Activated T-cell treated with anti-CD3 and anti-CD28 coated beads, Interleukin-2, amount 50 U/mL, for 72 hours (primary cell): ENCODE data around the gene OSGIN1. TPM values are rescaled to one million over a fixed set of nuclear protein-coding genes. Genes with fewer than 3 reads are reported as not detected.

Source experiments
- ATAC-seq, 2 donors: fragments of 150-1000 bp; cut with Tn5 transposase; replicated peaks in 1 of 2; 2 replicates each; pipeline ENCODE4 v1.10.0; 2021; ENCODE audit warnings: moderate library complexity in 2 of 2, mild to moderate bottlenecking in 1 of 2
- DNase-seq, 2 donors: peaks; one replicate each; pipeline ENCODE4 v3.0.0; 2021 to 2022; ENCODE audit warnings: mixed read lengths in 1 of 2
- H3K27ac Mint-ChIP-seq: one replicate; pipeline ENCODE4 v1.8.0; 2022; ENCODE audit warnings: mild to moderate bottlenecking, moderate library complexity, mixed read lengths
- H3K27me3 Mint-ChIP-seq: one replicate; pipeline ENCODE4 v1.8.0; 2022; ENCODE audit warnings: low read depth, mixed read lengths
- H3K36me3 Mint-ChIP-seq, 2 donors: one replicate each; pipeline ENCODE4 v1.8.0; 2022; ENCODE audit warnings: mixed read lengths in 2 of 2, mild to moderate bottlenecking in 1 of 2; ENCODE audit not compliant: insufficient read depth in 2 of 2
- H3K4me1 Mint-ChIP-seq: one replicate; pipeline ENCODE4 v1.8.0; 2022; ENCODE audit warnings: low read depth, mixed read lengths
- H3K4me3 Mint-ChIP-seq, 2 donors: one replicate each; pipeline ENCODE4 v1.8.0; 2022; ENCODE audit warnings: mild to moderate bottlenecking in 2 of 2, mixed read lengths in 2 of 2, moderate library complexity in 2 of 2
- H3K9me3 Mint-ChIP-seq, 2 donors: one replicate each; pipeline ENCODE4 v1.8.0; 2022; ENCODE audit warnings: mixed read lengths in 2 of 2
- total RNA-seq, 2 donors: library from RNA; stranded (reverse); gene quantifications; one replicate each; pipeline ENCODE4 v1.2.3, GENCODE V29; 2022

The OSGIN1 gene
- total RNA-seq, 2 donors from 2014 or later, result 0.67 to 2.4 TPM

- Mint-ChIP-seq H3K27ac (no peak overlapping the region), H3K9me3 (peaks cover 0 to 2% of the 10 kb centered on the region in 2 donors), H3K36me3 (no peaks in the 10 kb centered on the region), H3K27me3 (no peaks in the 10 kb centered on the region), H3K4me1 (no peaks in the 10 kb centered on the region), H3K4me3 (no peak overlapping the region)
- no peak for ATAC-seq
- DNase-seq, result no peak
Observed at GRCh38 chr16:83983491-83983890, 30.5 kb downstream of the OSGIN1 start.

GRCh38 chr16:83989300-83989699, 36.3 kb downstream of the OSGIN1 start:
- ATAC-seq, result no peak
- H3K4me3 Mint-ChIP-seq, result no peak overlapping the region
- no peaks in the 10 kb centered on the region for H3K4me1 Mint-ChIP-seq
- no peaks in the 10 kb centered on the region for H3K36me3 Mint-ChIP-seq
- peaks cover 20% of the 10 kb centered on the region for H3K27me3 Mint-ChIP-seq
- H3K27ac Mint-ChIP-seq, result no peak overlapping the region
- no peaks in the 10 kb centered on the region for H3K9me3 Mint-ChIP-seq
- DNase-seq, result no peak

DNA sequence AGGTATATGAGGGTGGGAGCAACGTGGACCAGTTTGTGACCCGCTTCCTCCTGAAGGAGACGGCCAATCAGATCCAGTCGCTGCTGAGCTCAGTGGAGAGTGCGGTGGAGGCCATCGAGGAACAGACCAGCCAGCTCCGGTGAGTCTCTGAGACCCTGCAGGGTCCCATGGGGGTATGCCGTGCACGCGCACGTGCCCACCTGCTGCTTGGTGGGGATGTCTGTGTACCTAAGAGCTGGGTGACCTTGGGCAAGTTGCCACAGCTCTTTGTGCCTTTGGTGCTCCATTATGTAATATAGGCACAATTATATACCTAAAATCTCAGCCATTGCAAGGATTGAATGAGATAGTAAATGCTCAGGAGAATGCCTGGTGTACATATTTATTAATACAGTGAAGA, 37.5 kb downstream of the OSGIN1 start:
- Mint-ChIP-seq H3K36me3 (no peaks in the 10 kb centered on the region), H3K4me3 (no peak overlapping the region), H3K27ac (no peak overlapping the region), H3K9me3 (no peaks in the 10 kb centered on the region), H3K4me1 (peaks cover 2% of the 10 kb centered on the region), H3K27me3 (peaks cover 32% of the 10 kb centered on the region)
- DNase-seq (no peak), ATAC-seq (no peak)

DNA sequence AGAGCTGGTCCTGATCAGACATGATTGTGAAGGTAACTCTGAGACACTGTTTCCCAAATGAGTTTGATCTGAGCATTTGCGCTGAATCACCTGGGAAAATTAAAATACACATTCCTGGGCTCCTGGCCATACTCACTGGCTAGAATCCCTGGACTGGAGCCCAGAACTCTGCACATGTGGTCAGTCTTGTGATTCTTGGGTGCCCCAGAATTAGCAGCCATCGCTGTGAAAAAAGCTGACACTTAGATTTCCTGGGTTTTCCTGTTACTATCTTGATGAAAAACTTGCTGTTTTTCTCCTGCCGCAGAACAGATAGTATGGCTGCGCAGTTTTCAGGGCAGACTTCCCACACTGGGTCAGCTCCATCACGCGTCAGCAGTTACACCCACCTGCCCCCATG, 39.6 kb downstream of the OSGIN1 start:
- H3K4me3 Mint-ChIP-seq, result no peak overlapping the region
- no peaks in the 10 kb centered on the region for H3K36me3 Mint-ChIP-seq
- no peak overlapping the region for H3K27ac Mint-ChIP-seq

DNA sequence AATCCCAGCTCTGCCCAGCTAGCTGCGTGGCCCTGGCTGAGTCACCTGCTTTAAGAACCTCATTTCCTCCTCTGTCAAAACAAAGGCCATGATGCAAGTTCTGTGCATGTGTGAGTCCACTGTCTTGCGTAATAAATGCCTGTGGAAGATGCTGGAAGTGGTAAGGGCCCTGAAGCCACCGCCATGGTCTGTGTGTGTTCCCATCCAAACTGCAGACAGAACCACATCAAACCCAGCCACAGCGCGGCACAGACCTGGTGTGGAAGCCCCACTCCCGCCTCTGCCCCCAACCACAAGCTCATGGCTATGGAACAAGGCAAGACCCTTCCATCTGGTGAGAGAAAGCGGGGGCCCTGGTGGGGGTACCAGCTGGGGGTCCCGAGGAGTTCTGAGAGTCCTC, 41.0 kb downstream of the OSGIN1 start:
- no peak overlapping the region for H3K4me3 Mint-ChIP-seq
- DNase-seq, result no peak
- H3K27ac Mint-ChIP-seq, result no peak overlapping the region

More for the DNA sequence above, 39.6 kb downstream of the OSGIN1 start:
- ATAC-seq (no peak), DNase-seq (no peak)
- Mint-ChIP-seq H3K9me3 (no peaks in the 10 kb centered on the region), H3K4me1 (peaks cover 4% of the 10 kb centered on the region), H3K27me3 (peaks cover 43% of the 10 kb centered on the region)

DNA sequence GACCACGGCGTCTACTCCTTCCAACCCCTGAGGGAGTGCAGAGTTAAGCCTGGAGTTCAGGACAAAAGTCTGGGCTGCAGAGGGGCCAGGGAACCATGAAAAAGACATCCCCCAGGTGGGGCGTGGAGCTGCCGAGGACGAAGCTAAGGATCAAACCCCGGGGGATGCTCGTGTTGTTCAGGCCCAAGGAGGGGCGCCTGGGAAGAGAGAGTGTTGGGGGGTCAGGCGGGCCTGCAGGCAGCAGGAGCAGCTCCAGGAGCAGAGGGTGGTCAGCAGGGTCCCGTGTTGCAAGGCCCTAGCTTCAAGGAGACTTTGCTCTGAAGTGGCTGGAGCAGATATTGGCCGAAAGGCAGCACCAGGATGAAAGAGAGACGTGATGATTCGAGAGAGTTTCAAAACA, 41.7 kb downstream of the OSGIN1 start:
- Mint-ChIP-seq H3K27me3 (peaks cover 34% of the 10 kb centered on the region), H3K4me3 (no peak overlapping the region), H3K9me3 (no peaks in the 10 kb centered on the region), H3K4me1 (peaks cover 4% of the 10 kb centered on the region), H3K36me3 (no peaks in the 10 kb centered on the region), H3K27ac (no peak overlapping the region)
- no peak for DNase-seq
- ATAC-seq, result no peak

More for the DNA sequence above, 41.0 kb downstream of the OSGIN1 start:
- H3K27me3 Mint-ChIP-seq, result peaks cover 40% of the 10 kb centered on the region
- no peaks in the 10 kb centered on the region for H3K36me3 Mint-ChIP-seq
- H3K4me1 Mint-ChIP-seq, result peaks cover 4% of the 10 kb centered on the region
- peak; percentile 43 to 58 for ATAC-seq
- no peaks in the 10 kb centered on the region for H3K9me3 Mint-ChIP-seq

DNA sequence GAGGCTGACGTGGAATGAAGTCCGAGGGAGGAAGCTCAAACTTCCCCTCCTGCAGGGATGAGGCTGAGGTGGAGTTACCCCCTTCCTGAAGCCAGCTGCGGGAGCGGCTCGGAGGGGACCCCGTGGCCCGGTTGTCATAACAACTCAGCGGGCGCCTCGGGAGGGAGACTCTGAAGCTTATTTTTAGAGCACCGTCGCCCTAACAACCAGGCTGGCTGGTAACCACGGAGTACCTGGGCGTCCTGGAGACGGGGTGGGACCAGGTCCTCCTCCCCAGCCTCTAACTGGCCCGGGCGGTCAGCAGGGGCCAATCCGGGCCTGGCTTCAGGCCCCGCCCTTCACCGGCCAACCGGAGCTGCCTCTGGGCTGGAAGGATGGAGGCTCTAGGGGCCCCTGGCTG, 42.7 kb downstream of the OSGIN1 start:
- Mint-ChIP-seq H3K27ac (no peak overlapping the region), H3K36me3 (no peaks in the 10 kb centered on the region), H3K4me1 (peaks cover 4% of the 10 kb centered on the region), H3K27me3 (peaks cover 31% of the 10 kb centered on the region), H3K9me3 (no peaks in the 10 kb centered on the region), H3K4me3 (no peak overlapping the region)
- no peak for DNase-seq
- no peak for ATAC-seq

DNA sequence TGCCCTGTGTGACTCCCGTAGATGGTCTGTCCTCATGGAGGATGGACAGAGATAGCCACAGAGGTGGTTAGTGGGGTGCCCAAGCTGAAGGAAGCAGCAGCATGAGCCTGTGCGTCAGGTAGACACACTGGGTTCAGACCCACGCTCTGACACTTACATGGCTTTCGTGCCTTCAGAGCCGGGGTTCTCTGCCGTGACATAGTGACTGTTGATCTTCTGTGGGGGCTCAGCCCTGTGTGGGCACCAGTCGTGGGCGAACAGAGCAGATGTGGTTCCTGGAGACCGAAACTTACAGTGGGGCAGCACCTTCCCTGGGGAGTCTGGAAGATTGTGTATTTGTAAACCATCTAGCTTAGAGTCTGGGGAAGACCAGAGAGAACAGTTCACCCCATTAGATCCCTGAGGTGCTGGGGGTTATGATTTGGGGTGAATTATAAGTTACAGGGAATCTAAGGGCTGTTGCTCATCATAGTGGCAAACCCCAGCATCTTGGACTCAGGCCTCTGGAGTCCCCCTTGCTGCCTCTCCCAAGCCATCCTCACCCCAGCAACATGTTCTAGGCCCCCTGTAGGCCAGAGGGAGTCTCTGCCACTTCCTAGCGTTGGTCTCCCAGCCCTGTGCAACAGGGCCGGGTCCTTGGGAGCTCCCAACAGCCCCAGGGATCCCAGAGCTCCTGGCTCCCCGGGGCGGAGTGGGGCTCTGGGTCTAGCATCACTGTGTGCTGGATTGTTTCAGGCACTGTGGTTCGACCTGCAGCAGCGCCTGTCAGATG, 43.6 kb downstream of the OSGIN1 start:
- no peak for ATAC-seq

DNA sequence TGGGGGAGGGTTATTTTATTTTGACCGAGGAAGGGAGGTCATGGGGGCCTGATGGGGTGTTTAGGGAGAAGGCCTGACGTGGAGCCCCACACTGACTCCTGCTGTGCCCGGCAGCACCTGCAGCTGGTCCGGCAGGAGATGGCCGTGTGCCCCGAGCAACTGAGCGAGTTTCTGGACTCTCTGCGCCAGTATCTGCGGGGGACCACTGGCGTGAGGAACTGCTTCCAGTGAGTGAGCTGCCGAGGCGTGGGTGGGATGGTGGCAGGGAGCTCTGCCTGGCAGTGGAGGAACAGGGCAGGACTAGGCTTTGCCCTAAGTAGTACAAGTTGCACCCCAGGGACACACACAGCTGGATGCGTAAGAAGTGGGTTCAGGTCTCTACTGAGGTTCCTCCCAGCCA, 45.1 kb downstream of the OSGIN1 start:
- no peak for ATAC-seq
- Mint-ChIP-seq H3K27me3 (peaks cover 24% of the 10 kb centered on the region), H3K9me3 (no peaks in the 10 kb centered on the region), H3K27ac (no peak overlapping the region), H3K4me1 (peaks cover 4% of the 10 kb centered on the region), H3K36me3 (no peaks in the 10 kb centered on the region), H3K4me3 (no peak overlapping the region)
- DNase-seq, result no peak

More for the DNA sequence above, 43.6 kb downstream of the OSGIN1 start:
- H3K27ac Mint-ChIP-seq, result no peak overlapping the region
- H3K9me3 Mint-ChIP-seq, result no peaks in the 10 kb centered on the region
- H3K4me1 Mint-ChIP-seq, result peaks cover 4% of the 10 kb centered on the region
- DNase-seq, result no peak
- peaks cover 31% of the 10 kb centered on the region for H3K27me3 Mint-ChIP-seq
- H3K36me3 Mint-ChIP-seq, result no peaks in the 10 kb centered on the region
- H3K4me3 Mint-ChIP-seq, result no peak overlapping the region

DNA sequence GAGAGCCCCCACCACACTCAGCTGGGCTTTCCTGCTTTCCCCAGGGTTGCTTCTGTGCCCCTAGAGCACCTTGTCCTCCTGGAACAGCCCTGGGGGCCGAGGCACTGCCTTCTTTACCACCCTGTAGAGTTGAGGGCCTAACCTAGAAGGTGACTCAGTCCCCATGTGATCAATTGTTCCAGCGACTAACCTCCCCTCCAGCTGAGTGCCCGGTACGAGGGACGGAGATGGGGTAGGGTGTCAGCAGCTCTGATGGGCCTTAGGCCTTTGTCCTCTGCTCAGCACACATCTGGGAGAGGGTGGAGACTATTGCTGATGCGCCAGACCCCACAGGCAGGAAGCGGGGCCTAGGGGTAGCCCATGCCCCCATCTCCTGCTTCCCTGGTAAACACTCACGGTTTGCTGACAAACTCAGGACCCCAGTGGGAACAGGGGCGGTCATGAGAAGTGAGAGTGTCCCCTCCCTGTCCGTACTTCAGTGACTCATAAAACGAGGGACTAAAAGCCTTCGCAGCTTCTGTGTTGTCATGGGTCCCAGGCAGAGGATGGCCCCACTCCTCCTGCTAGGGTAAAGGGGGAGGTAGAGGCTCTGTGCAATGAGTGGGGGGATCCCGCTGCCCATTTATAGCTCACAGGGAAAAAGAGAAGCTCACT, 48.1 kb downstream of the OSGIN1 start:
- DNase-seq (no peak), ATAC-seq (no peak)
- H3K27ac Mint-ChIP-seq, result no peak overlapping the region
- H3K4me3 Mint-ChIP-seq, result no peak overlapping the region
- peaks cover 5% of the 10 kb centered on the region for H3K27me3 Mint-ChIP-seq
- no peaks in the 10 kb centered on the region for H3K9me3 Mint-ChIP-seq
- H3K36me3 Mint-ChIP-seq, result no peaks in the 10 kb centered on the region
- no peaks in the 10 kb centered on the region for H3K4me1 Mint-ChIP-seq

DNA sequence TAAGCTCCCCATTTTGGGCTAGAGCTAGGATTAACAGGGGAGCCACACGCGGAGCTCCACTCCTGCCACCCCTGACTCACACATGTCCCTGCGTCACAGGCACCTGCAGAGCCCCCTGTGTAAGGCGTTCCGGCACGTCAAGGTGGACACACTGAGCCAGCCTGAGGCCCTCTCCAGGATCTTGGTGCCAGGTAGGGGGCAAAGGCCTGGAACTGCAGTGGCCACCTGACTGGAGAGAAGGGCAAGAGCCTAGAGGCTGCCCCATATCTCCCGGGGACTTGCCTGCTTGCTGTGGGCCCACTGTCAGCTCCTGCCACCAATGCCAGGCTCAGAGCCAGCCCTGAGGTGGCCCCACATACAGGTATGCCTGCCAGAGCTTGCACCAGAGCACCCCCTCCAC, 48.7 kb downstream of the OSGIN1 start:
- H3K4me1 Mint-ChIP-seq, result no peaks in the 10 kb centered on the region
- DNase-seq (no peak), ATAC-seq (no peak)
- no peaks in the 10 kb centered on the region for H3K27me3 Mint-ChIP-seq
- no peak overlapping the region for H3K4me3 Mint-ChIP-seq
- no peak overlapping the region for H3K27ac Mint-ChIP-seq
- H3K36me3 Mint-ChIP-seq, result no peaks in the 10 kb centered on the region
- H3K9me3 Mint-ChIP-seq, result no peaks in the 10 kb centered on the region

- Mint-ChIP-seq H3K9me3 (no peaks in the 10 kb centered on the region), H3K27me3 (no peaks in the 10 kb centered on the region)
Observed at GRCh38 chr16:84003038-84003437, 50.0 kb downstream of the OSGIN1 start.

GRCh38 chr16:84004442-84004841, 51.4 kb downstream of the OSGIN1 start:
- Mint-ChIP-seq H3K4me3 (no peak overlapping the region), H3K4me1 (no peaks in the 10 kb centered on the region), H3K27ac (no peak overlapping the region), H3K9me3 (no peaks in the 10 kb centered on the region), H3K27me3 (no peaks in the 10 kb centered on the region), H3K36me3 (no peaks in the 10 kb centered on the region)
- no peak for DNase-seq
- ATAC-seq, result no peak

More at GRCh38 chr16:84003038-84003437, 50.0 kb downstream of the OSGIN1 start:
- ATAC-seq (no peak), DNase-seq (no peak)
- Mint-ChIP-seq H3K36me3 (no peaks in the 10 kb centered on the region), H3K4me1 (no peaks in the 10 kb centered on the region), H3K27ac (no peak overlapping the region), H3K4me3 (no peak overlapping the region)

DNA sequence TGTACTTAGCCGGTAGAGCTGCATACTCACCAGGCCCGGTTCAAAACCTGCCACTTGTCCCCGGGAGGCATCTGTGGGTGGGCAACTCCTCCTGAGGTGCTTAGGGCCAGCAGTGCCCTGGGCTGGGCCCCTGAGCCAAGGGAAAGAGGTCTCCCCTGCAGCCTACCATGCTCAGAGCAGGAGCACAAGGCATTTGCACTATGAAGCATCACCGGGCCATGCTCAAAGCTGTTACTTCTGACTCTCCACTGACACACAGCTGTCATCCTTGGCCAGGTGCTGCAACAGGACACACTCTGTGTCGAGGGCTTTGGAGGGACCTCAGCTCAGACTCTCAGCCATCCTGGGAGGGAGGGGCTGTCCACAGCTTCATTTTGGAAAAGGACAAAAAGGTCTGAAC, 52.4 kb downstream of the OSGIN1 start:
- DNase-seq, result no peak
- Mint-ChIP-seq H3K27ac (no peak overlapping the region), H3K4me1 (no peaks in the 10 kb centered on the region), H3K27me3 (no peaks in the 10 kb centered on the region), H3K9me3 (no peaks in the 10 kb centered on the region), H3K36me3 (no peaks in the 10 kb centered on the region), H3K4me3 (no peak overlapping the region)
- ATAC-seq, result no peak
